Thyroid gland (tissue), 4 donors: ENCODE measurements around the gene MAVS.

ENCODE experiments used
- CTCF ChIP-seq, 6 experiments: fragments of 200-600 bp in 3 of 6; fragments of 450-650 bp in 3 of 6; sonication (generic) in 3 of 6; IDR thresholded peaks; one replicate each; pipeline ENCODE4 v1.5.1; 2016 to 2019; ENCODE audit warnings: antibody characterized with exemption in 6 of 6, mild to moderate bottlenecking in 2 of 6, inconsistent platforms in 1 of 6, moderate library complexity in 1 of 6
- POLR2A ChIP-seq, 2 donors: fragments of 450-650 bp; IDR thresholded peaks; one replicate each; pipeline ENCODE4 v1.6.1; 2017; ENCODE audit warnings: antibody characterized with exemption in 2 of 2, mild to moderate bottlenecking in 2 of 2, moderate library complexity in 1 of 2

- no peak for TF ChIP-seq CTCF (IDR thresholded peaks at IDR 0.05)
- TF ChIP-seq POLR2A (IDR thresholded peaks at IDR 0.05): no peak
Measured at GRCh38 chr20:3865887-3866407, 19.3 kb downstream of the MAVS start.
